ENCODE data around the gene HLA-DPA1.
"Not testable (repeated sequence)": the region's sequence is repeated elsewhere in the genome, so short reads cannot be mapped to it uniquely, and the experiment has no call there.

Gene HLA-DPA1

GRCh38 chr6:33073431-33073871 lies at the start of gene HLA-DPA1:
Gene HLA-DPA1 (minus strand): TSS chr6:33073649.
- no peak for DNase-seq

GRCh38 chr6:33123181-33123580 lies 49.7 kb upstream of the HLA-DPA1 start:
- no peak for DNase-seq

- no peak for DNase-seq
Observed at GRCh38 chr6:33120001-33120400, 46.6 kb upstream of the HLA-DPA1 start.

- DNase-seq, result peak; percentile 35
Observed at GRCh38 chr6:33118525-33119123, 45.2 kb upstream of the HLA-DPA1 start.

GRCh38 chr6:33117811-33118277 lies 44.4 kb upstream of the HLA-DPA1 start:
- DNase-seq, result no peak

GRCh38 chr6:33116841-33117711 lies 43.6 kb upstream of the HLA-DPA1 start:
- DNase-seq, result no peak

- no peak for DNase-seq
Observed at GRCh38 chr6:33116417-33116816, 43.0 kb upstream of the HLA-DPA1 start.

GRCh38 chr6:33114406-33114805 lies 41.0 kb upstream of the HLA-DPA1 start:
- DNase-seq, result no peak

GRCh38 chr6:33113755-33114154 lies 40.3 kb upstream of the HLA-DPA1 start:
- DNase-seq, result no peak

GRCh38 chr6:33112148-33112547 lies 38.7 kb upstream of the HLA-DPA1 start:
- peak; percentile 11 for DNase-seq

GRCh38 chr6:33108307-33108706 lies 34.9 kb upstream of the HLA-DPA1 start:
- DNase-seq, result no peak

- no peak for DNase-seq
Observed at GRCh38 chr6:33107641-33108040, 34.2 kb upstream of the HLA-DPA1 start.

GRCh38 chr6:33105916-33106871 lies 32.7 kb upstream of the HLA-DPA1 start:
- DNase-seq, result no peak

GRCh38 chr6:33105386-33105785 lies 31.9 kb upstream of the HLA-DPA1 start:
- no peak for DNase-seq

GRCh38 chr6:33104887-33105286 lies 31.4 kb upstream of the HLA-DPA1 start:
- DNase-seq, result no peak

- no peak for DNase-seq
Observed at GRCh38 chr6:33103776-33104175, 30.3 kb upstream of the HLA-DPA1 start.

GRCh38 chr6:33101121-33101737 lies 27.8 kb upstream of the HLA-DPA1 start:
- not testable (repeated sequence) for DNase-seq

- DNase-seq, result no peak
Observed at GRCh38 chr6:33095681-33096080, 22.2 kb upstream of the HLA-DPA1 start.

GRCh38 chr6:33093855-33094254 lies 20.4 kb upstream of the HLA-DPA1 start:
- no peak for DNase-seq

GRCh38 chr6:33092385-33092784 lies 18.9 kb upstream of the HLA-DPA1 start:
- no peak for DNase-seq

- DNase-seq, result no peak
Observed at GRCh38 chr6:33091957-33092356, 18.5 kb upstream of the HLA-DPA1 start.

- DNase-seq, result no peak
Observed at GRCh38 chr6:33088931-33089620, 15.6 kb upstream of the HLA-DPA1 start.
